ENCODE data around the gene UGT1A8.
"Not testable (repeated sequence)": the region's sequence is repeated elsewhere in the genome, so short reads cannot be mapped to it uniquely, and the experiment has no call there.

UGT1A8 gene

GRCh38 chr2:233736868-233737653, 119.6 kb downstream of the UGT1A8 start:
- not testable (repeated sequence) for DNase-seq

GRCh38 chr2:233740870-233741269, 123.4 kb downstream of the UGT1A8 start:
- DNase-seq = no peak

DNA sequence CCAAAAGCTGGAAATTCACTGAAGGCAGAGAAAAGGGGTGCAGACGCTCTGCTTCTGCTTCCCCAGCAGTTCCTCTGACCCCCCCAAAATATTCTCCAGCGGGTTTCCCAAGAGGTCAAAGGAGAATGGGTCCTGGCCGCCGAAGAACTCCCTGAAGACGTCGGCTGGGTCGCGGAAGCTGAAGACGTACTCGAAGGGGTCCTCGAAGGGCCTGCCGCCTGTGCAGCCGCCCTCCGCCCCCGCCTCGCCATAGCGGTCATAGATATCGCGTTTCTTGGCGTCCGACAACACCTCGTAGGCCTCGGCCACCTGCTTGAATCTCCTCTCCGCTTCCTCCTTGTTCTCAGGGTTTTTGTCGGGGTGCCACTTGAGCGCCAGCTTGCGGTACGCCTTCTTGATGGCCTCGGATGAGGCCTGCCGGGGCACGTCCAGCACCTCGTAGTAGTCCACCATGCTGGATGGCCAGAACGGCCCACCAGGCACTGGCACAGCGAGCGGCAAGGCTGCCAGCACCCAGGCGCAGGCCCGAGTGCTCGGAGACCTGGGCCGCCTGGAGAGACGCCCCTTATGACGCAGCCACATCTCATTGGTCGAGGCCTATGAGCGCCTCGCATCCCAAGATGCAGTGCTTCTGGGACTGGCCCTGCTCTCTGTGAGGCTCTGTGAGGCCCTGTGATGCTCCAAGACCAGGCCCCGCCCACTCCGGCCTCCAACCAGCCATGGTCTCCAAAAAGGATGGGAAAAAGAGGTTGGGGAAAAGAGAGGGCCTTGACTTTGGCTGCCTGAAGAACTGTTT, 126.2 kb downstream of the UGT1A8 start:
- DNase-seq = no peak

GRCh38 chr2:233745073-233745755, 127.8 kb downstream of the UGT1A8 start:
- DNase-seq = no peak

DNA sequence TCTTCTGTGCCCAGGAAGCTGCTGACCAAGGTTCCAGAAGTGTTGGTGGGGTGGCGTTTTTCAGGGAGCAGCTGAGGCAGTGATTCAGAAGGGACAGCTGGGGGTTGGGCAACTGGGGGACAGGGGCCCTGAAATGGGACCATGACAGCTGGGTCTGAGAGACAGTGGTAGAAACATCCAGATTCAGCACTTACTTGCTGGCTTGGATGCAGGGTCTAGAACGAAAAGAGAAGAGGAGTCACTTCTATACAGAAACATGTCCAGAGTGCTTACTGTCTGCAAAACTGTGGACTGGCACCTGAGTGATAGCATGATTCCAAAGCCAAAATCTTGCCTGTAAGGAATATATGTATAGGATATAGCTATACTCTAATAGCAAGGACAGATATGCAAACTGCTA, 128.4 kb downstream of the UGT1A8 start:
- DNase-seq = not testable (repeated sequence)

GRCh38 chr2:233746475-233747282, 129.2 kb downstream of the UGT1A8 start:
- DNase-seq = no peak

GRCh38 chr2:233747283-233747544, 129.8 kb downstream of the UGT1A8 start:
- no peak for DNase-seq

DNA sequence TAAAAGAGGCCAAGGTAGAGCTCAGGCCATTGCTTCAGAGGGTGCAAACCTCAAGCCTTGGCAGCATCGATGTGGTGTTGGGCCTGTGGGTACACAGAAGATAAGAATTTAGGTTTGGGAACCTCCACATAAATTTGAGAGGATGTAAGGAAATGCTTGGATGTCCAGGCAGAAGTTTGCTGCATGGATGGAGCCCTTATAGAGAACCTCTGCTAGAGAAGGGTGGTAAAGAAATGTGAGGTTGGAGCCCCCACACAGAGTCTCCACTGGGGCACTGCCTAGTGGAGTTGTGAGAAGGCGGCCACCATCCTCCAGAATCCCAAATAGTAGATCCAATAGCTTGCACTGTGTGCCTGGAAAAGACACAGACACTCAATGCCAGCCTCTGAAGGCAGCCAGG, 133.3 kb downstream of the UGT1A8 start:
- not testable (repeated sequence) for DNase-seq

DNA sequence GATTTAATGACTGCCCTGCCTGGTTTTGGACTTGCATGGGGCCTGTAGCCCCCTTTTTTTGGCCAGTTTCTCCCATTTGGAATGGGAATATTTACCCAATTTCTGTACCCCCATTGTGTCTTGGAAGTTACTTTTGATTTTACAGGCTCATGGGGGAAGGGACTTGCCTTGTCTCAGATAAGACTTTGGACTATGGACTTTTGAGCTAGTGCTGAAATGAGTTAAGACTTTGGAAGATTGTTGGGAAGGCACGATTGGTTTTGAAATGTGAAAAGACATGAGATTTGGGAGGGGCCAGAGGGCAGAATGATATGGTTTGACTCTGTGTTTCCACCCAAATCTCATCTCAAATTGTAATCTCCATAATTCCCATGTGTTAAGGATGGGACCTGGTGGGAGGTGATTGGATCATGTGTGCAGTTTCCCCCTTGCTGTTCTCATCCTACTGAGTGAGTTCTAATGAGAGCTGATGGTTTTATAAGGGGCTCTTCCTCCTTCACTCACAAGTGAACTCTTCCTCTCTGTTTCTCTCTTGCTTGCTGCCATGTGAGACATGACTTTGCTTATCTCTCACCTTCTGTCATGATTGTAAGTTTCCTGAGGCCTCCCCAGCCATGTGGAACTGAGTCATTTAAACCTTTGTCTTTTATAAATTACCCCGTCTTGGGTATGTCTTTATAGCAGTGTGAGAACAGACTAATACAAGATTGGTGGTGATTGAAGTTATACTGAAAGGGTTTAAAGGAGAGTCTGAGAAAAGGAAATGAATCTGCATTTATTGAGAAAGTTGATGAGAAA, 134.0 kb downstream of the UGT1A8 start:
- not testable (repeated sequence) for DNase-seq

DNA sequence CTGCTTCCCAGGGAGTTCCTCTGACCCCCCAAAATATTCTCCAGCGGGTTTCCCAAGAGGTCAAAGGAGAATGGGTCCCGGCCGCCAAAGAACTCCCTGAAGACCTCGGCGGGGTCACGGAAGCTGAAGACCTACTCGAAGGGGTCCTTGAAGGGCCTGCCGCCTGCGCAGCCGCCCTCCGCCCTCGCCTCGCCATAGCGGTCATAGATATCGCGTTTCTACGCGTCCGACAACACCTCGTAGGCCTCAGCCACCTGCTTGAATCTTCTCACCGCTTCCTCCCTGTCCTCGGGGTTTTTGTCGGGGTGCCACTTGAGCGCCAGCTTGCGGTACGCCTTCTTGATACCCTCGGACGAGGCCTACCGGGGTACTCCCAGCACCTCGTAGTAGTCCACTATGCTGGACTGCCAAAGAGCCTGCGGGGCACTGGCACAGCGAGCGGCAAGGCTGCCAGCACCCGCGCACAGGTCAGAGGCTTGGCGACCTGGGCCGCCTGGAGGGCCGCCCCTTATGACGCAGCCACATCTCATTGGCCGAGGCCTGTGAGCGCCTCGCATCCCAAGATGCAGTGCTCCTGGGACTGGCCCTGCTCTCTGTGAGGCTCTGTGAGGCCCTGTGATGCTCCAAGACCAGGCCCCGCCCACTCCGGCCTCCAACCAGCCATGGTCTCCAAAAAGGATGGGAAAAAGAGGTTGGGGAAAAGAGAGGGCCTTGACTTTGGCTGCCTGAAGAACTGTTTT, 137.6 kb downstream of the UGT1A8 start:
- DNase-seq = no peak

GRCh38 chr2:233756429-233757081, 139.1 kb downstream of the UGT1A8 start:
- no peak for DNase-seq

DNA sequence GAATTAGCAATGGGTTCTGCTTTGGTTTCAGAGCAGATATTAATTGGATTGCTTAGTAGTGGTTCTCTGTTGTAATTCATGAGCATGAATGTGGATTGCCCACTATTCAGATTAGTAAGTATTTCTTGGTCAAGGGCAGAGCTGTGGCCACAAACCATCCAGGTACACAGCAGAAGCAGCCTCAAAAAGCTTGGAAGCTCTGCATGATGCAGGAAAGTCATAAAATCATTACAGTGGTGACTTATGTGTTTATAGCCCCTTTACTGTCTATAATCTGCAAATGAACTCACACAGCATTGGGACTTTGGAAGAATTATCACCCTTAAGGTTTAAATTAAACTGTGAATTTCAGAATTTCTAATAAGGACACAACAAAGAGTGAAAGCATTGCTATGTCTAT, 140.7 kb downstream of the UGT1A8 start:
- no peak for DNase-seq

- no peak for DNase-seq
These were observed 141.4 kb downstream of the UGT1A8 start for GRCh38 chr2:233758849-233759248.

DNA sequence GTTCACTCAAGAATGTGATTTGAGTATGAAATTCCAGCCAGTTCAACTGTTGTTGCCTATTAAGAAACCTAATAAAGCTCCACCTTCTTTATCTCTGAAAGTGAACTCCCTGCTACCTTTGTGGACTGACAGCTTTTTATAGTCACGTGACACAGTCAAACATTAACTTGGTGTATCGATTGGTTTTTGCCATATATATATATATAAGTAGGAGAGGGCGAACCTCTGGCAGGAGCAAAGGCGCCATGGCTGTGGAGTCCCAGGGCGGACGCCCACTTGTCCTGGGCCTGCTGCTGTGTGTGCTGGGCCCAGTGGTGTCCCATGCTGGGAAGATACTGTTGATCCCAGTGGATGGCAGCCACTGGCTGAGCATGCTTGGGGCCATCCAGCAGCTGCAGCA, 142.6 kb downstream of the UGT1A8 start, which contains the start of gene UGT1A1:
Gene UGT1A1, plus strand, starts transcription at position 228 of the 400 bp plus-strand sequence. Its CDS starts 18 bp downstream, at position 246.
- DNase-seq = no peak

DNA sequence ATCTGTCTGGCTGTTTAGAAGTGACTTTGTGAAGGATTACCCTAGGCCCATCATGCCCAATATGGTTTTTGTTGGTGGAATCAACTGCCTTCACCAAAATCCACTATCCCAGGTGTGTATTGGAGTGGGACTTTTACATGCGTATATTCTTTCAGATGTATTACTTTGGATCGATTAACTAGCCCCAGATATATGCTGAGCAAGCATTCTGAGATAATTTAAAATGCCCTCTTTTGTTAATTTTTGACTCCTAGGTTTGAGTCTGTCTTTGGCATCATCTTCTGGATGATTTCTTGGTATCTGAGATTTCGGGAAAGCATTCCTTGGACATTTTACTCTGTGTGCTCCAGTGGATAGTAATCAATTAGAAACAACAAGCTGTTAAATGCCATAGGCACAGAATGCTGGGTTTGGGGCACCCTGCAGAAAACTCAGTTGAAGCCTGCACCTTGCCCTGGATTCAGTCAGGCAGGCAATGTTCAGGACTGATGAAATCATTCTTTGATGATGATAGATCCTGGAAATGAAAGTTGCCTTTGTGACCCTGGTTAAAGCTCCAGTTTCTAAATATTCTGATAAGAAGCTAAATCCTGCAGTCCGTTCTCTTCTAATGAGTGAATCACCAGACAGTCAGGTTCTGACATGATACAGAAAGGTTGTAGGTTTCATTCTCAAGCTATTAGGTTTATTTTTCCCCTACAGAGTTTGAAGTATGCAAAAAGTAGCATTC, 143.8 kb downstream of the UGT1A8 start:
- DNase-seq = no peak

GRCh38 chr2:233764264-233764663, 146.8 kb downstream of the UGT1A8 start:
- DNase-seq = no peak

GRCh38 chr2:233764761-233765160, 147.3 kb downstream of the UGT1A8 start:
- no peak for DNase-seq

- no peak for DNase-seq
These were observed 149.0 kb downstream of the UGT1A8 start for GRCh38 chr2:233766416-233766815.

DNA sequence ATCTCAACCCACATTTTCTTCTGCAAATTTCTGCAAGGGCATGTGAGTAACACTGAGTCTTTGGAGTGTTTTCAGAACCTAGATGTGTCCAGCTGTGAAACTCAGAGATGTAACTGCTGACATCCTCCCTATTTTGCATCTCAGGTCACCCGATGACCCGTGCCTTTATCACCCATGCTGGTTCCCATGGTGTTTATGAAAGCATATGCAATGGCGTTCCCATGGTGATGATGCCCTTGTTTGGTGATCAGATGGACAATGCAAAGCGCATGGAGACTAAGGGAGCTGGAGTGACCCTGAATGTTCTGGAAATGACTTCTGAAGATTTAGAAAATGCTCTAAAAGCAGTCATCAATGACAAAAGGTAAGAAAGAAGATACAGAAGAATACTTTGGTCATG, 150.6 kb downstream of the UGT1A8 start:
- no peak for DNase-seq

GRCh38 chr2:233769260-233769659, 151.8 kb downstream of the UGT1A8 start:
- no peak for DNase-seq
